Kidney tubule cell (primary cell): ENCODE data around the gene MRFAP1L1.

Experiments
- DNase-seq: peaks from one replicate; pipeline ENCODE4 v3.0.0-alpha.2; 2018; ENCODE audit warnings: low spot score

MRFAP1L1 gene

DNA sequence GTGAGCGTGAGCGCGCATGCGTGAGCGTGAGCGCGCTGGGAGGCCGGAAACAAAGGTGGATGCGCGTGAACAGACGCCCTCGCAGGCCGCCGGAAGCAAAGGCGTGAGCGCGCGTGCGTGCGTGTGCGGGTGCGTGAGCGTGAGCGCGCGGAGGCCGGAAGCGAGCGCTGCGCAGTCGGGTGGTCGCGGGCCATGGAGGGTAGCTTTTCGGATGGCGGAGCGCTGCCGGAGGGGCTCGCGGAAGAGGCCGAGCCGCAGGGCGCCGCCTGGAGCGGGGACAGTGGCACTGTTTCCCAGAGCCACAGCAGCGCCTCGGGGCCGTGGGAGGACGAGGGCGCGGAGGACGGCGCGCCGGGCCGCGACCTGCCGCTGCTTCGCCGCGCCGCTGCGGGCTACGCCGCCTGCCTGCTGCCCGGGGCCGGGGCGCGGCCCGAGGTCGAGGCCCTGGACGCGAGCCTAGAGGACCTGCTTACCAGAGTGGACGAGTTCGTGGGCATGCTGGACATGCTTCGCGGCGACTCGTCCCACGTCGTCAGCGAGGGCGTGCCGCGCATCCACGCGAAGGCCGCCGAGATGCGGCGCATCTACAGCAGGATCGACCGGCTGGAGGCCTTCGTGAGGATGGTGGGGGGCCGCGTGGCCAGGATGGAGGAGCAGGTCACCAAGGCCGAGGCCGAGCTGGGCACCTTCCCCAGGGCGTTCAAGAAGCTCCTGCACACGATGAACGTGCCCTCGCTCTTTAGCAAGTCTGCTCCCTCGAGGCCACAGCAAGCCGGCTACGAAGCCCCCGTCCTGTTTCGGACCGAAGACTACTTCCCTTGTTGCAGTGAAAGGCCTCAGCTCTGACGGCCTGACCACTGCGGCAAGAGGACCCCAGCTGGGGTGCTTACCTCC, 6.6 kb upstream of the MRFAP1L1 start, which contains the start of gene BLOC1S4:
Gene BLOC1S4, plus strand, starts transcription at position 157 of the 894 bp plus-strand sequence. Its CDS starts 36 bp downstream, at position 193.
- DNase-seq: peak; percentile 93

DNA sequence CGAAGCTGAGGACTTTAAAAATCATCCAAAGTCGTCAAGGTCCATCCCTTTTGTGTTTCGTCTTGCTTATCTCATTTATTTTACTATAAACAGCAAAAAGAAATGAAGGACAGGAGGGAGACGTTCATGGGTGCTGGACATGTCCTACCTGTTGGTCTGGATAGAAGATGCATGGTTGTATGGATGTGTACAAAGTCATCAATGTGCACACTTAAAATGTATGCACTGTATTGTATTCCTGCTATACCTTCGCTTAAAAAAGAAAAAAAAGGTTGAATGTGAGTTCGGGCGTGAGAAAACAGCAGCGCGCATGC, 6.0 kb upstream of the MRFAP1L1 start:
- DNase-seq: no peak

- no peak for DNase-seq
Measured at GRCh38 chr4:6714954-6715353, 5.3 kb upstream of the MRFAP1L1 start.

DNA sequence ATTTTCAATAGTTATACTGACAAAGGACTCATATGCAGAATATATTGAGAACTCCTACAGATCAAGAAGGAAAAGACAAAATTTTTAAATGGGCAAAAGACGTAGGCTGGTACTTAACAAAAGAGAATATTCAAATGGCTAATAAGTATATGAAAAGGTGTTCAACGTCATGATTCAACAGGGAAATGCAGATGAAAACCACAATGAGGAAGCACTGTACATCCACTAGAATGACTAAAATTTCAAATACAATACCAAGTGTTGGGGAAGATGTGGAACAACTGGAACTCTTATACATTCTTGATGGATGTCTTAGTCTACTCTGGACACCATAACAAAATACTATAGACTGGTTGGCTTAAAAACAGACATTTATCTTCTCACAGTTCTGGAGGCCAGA, 1.3 kb upstream of the MRFAP1L1 start:
- no peak for DNase-seq

GRCh38 chr4:6710282-6710681, 617 bp upstream of the MRFAP1L1 start:
- no peak for DNase-seq

DNA sequence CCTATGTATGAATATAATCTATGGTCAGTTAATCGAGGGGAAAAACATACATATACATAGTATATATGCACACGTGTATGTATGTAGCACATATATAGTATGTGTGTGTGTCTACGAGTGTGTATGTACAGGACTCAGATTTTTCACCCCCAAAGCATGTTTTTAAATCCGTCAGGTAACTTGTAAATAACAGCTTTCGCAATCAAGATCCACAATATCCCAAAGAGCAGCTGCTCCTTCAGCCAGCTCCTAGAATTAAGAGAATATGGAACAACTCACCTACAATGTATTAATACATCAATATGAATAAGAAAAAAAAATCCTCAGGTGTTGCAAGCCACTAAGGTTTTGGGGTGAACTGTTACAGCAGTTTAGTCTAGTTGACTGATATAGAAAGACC, 3.5 kb downstream of the MRFAP1L1 start:
- no peak for DNase-seq

GRCh38 chr4:6705646-6706045, 4.0 kb downstream of the MRFAP1L1 start:
- no peak for DNase-seq

DNA sequence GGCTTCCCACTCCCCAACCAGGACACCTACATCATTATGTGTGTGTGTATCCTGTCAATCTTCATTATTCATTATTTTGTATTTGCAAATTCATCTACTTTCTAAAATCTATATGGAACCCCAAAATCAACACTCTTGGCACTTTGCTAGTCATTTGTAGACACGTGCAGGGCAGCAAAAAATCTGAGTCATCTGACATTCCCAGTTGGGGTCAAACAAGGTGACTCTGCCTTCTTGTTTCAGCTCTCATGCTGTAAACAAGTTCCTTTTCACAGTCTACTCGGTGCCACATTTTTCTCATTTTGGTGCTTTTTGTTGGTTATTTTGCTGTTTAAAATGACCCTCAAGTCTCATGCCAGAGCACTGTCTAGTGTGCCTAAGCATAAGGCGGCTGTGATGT, 5.9 kb downstream of the MRFAP1L1 start:
- no peak for DNase-seq

GRCh38 chr4:6702761-6703160, 6.9 kb downstream of the MRFAP1L1 start:
- no peak for DNase-seq

GRCh38 chr4:6701371-6701770, 8.3 kb downstream of the MRFAP1L1 start:
- DNase-seq: no peak

- no peak for DNase-seq
Measured at GRCh38 chr4:6699903-6700302, 9.8 kb downstream of the MRFAP1L1 start.

DNA sequence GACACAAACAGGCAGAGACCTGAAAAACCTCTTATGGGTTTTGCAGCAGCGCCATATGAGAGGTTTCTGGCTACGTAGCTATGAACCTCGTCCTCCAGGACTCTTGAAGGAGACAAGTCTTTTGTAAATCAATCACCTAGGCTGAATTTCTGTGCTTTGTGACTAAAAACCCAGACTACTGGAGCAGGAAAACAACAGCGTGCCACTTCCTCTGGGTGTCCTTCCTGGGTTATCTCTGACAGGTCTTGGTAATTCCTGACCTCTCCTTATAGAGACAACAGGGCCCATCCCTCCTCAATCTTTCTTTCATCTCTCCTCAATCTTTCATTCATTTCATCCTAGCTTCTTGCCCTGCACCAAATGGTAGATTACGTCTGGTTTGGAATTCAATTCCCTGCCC, 10.3 kb downstream of the MRFAP1L1 start:
- DNase-seq: no peak

GRCh38 chr4:6697131-6697530, 12.5 kb downstream of the MRFAP1L1 start:
- no peak for DNase-seq

- DNase-seq: no peak
Measured at GRCh38 chr4:6696611-6697010, 13.1 kb downstream of the MRFAP1L1 start.

DNA sequence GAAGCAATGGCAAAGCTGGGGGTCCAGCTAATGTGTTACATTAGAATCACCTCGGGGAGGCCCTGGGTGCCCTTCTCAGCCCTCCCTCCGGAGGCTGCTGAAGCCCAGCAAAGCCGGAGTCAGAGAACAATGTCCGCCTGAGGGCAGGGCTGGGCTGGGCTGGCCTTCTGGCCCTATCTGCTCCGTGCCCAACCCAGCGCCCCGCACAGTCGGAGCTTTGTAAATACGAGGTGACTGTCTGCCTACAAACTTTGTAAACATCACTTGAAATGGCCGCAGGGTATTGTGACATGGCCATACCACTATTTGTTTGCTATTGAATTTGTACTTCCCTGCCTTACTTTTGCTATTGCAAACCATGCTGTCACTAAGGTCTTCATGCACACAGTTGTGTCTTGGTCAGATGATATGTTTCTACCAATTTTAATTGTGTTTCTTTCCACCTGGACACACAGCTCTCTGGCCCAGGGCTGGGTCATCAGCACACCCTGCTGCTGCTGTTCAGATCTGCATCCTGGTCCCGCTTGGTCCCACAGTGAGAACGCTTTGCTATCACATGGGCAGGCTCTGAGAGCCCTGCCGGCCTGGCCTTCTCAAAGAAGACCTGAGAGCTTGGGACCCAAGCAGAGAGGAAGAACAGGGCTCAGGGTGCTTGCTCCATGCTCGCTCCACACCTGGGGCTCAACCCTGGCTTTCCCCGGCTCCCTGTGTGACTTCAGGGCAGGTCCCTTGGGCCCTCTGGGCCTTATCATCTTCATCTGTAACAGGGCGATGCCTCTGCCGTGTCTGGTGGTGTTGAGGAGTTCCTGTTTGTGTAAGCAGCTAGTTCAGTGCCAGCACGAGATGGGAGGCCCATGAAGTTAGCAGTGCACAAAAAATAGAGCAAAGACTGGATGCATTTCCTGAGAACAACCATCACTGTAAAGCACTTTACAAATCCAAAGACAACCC, 13.7 kb downstream of the MRFAP1L1 start:
- no peak for DNase-seq

DNA sequence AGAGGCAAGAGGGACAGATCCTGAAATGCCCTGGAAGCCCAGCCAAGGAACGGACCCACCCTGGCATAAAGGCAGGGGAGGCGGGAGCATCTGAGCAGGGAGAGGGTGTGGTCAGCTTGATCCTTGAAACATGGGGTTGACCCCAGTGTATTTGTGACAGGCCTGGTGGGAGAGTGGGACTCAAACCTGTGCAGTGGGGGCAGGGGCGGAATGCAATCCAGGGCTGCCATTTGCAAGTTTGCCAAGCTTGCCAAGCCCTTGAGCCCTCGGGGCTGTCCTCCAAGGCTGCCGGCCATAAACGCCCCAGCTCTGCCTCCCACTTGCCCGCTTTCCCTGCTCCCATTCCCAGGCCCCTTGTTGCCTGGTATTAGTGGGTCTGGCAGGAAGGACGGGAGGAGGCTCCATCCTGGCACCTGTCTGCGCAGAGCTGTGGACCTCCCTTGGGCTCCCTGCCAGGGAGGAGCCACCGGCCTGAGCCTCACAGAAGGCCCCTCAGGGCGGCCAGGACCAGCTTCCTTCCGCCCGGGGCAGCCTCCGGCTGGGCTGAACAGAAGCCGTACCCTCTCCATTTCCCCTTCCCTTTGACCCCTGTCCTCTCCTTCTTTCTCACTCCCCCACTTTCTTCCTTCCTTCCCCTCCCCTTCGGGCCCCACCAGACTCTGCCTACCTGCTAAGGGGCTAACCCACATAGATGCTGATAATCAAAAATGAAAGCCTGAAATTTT, 15.3 kb downstream of the MRFAP1L1 start:
- no peak for DNase-seq

GRCh38 chr4:6693231-6694176, 16.2 kb downstream of the MRFAP1L1 start, which contains the start of gene S100P:
Gene S100P (plus strand): TSS chr4:6693878. CDS start chr4:6693933, 55 bp downstream.
- DNase-seq: no peak

GRCh38 chr4:6692806-6693205, 16.9 kb downstream of the MRFAP1L1 start:
- no peak for DNase-seq

GRCh38 chr4:6692379-6692778, 17.3 kb downstream of the MRFAP1L1 start:
- DNase-seq: no peak

- DNase-seq: no peak
Measured at GRCh38 chr4:6689506-6689960, 20.1 kb downstream of the MRFAP1L1 start.
